HG02571 (cell line): ENCODE data around the gene MMRN1.

Source experiments
- ATAC-seq: cut with Tn5 transposase; IDR thresholded peaks from one replicate; pipeline ENCODE4 v1.9.1; 2021; ENCODE audit warnings: mild to moderate bottlenecking, moderate library complexity; ENCODE audit not compliant: unreplicated experiment

Gene MMRN1

GRCh38 chr4:89894649-89895550 lies at the start of gene MMRN1:
MMRN1 (plus strand) TSS chr4:89894854; CDS start chr4:89894972, 118 bp downstream.
- peak; percentile 63 for ATAC-seq

- ATAC-seq, result no peak
Measured at GRCh38 chr4:89847571-89848325, 46.9 kb upstream of the MMRN1 start.

GRCh38 chr4:89855236-89855635 lies 39.4 kb upstream of the MMRN1 start:
- ATAC-seq, result no peak

DNA sequence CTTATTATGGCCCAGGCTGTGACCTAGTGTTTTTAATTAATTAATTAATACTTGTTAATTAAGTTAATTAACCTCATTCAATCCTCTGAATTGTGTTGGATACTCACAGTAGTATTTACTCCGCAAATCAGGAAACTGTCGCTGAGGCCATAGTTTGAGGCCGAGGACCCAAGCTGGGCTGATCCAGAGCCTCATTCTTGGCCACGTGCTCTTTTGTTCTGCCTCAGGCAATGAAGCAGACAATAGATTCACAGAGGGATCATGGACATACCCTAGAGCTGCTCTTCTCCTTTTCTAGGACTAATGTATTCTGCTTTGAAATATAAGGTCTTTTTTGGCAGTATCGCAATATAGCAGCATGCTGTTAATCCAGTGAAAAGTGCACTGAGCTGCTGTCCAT lies 33.7 kb upstream of the MMRN1 start:
- no peak for ATAC-seq

GRCh38 chr4:89863533-89863932 lies 31.1 kb upstream of the MMRN1 start:
- ATAC-seq, result no peak

DNA sequence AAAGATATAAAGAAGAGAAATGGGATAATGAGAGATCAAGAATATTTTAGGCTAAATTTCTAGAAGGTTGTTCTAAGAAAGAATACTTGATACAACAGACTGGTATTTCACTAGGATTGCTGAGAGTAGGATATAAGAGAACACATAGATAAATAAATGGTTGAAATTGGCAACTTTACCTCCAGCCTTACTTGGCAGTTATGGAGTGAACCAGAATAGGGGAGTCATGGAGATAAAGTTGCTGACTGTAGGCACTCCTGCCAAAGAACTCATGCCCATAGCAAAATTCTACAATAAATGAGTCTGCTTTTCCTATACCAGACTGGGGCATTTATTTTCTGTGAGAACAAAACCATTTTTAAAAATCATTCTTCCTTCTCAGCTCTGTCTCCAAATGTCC lies 26.4 kb upstream of the MMRN1 start:
- ATAC-seq, result no peak

DNA sequence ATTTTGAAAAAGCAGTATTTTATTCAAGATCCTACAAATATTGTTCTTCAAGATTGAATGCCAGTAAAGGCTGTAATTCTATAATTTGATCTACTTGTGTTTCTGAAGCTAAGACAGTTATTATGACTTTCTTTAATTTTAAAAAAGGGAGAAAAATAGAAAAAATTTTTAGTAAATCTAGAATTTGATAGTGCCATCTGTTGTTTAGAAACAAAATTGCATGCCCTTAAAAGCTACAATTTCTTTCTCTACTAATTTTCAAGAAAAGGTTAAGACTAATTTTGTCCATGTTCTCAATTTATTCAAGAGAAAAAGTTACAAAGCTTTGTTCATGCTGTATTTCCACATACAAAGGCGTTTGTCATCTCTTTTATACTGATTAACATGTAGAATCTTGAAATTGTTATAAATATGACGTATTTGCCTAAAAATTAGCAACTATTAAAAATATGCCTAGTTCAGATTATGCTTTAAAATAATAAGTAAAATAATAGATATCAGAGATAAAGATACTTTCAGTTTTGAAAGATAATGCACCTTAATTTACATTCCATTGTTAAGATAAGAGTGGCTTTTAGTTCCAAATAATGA lies 25.6 kb upstream of the MMRN1 start:
- ATAC-seq, result no peak

DNA sequence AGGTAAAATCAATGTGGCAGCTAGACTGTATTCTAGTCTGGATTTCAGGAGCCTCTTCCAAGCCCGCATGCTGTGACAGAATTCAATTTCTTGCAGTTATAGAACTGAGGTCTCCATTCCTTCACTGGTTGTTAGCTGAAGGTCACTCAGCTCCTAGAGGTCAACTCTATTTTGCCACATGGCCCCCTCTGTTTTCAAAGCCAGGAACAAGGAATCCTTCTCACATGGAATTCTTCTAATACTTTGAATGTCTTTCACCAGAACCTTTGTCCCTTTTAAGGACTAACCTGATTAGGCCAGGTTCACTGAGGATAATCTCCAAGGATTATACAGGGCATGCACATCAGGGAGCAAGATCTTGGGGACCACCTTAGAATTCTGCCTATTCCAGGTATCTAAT lies 23.4 kb upstream of the MMRN1 start:
- no peak for ATAC-seq

DNA sequence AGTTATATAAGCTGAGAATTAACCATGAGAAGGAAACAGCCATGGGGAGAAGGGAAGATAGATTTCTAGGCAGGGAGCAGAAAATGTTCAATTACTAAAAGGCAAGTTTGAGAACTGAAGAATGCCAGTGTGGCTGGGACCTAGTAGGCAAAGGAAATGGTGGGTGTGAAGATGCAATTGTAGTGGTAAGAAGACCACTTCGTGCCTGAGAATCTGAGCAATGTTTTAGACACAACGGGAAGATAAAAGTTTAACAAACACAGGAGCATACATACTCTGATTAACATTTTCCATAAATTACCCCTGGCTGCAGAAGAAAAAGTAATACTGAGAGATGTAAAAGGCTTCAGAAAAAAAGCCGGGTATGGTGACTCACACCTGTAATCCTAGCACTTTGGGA lies 18.1 kb upstream of the MMRN1 start:
- ATAC-seq, result no peak

DNA sequence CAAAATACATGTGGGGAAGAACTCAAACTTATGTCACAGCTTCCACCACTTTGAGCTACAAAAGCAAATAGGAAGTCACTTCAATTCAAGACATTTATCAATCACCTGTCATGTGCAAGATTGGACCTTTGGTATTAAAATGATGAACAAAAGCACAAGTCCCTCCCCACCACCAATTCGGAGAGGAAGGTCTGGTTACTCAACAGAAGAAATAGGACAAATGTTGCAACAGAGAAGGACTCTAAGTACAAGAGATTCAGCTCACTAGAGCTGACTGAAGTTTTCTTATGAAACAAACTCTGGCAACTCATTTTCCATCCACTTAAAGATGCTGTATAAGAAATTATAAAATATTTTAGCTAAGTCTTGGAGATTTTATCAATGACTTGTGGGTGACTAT lies 16.0 kb upstream of the MMRN1 start:
- ATAC-seq, result no peak

- ATAC-seq, result no peak
Measured at GRCh38 chr4:89879215-89879614, 15.4 kb upstream of the MMRN1 start.

DNA sequence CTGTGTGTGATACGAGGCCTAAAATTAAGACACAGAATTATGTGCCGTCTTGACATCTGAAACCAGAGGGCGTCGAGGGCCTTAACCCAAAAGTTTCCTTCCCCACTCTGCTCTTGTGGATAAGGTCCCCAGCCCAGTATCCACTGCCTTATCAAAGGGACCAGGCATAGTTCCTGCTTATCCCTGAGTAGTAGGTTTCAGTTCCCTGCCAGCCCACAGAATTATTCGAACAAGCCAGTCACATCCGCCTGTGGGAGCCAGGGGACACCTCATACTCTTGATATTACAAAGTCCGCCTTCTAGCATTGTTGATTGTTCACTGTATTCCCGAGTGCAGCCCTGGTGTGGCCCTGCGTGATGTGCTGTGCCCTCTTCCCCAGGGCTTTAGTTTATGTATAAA lies 5.4 kb upstream of the MMRN1 start:
- no peak for ATAC-seq

DNA sequence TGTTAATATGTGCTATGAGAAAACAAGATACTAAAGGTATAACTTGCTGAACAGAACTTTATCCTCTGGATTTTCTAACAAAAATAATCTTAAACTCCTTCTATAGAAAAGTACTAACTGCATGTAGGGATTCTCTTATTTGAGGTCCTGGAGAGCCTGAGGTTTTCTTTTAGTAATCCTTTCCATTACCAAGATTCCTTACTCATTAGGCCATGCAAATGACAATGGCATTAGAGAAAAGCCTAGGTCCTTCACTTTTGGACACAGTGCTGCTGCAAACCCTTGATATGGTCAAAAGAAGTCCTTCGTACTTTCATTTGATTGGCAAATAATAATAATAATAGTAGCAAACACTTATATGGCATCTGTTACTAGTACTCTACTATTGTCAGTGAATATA lies 3.2 kb downstream of the MMRN1 start:
- no peak for ATAC-seq

DNA sequence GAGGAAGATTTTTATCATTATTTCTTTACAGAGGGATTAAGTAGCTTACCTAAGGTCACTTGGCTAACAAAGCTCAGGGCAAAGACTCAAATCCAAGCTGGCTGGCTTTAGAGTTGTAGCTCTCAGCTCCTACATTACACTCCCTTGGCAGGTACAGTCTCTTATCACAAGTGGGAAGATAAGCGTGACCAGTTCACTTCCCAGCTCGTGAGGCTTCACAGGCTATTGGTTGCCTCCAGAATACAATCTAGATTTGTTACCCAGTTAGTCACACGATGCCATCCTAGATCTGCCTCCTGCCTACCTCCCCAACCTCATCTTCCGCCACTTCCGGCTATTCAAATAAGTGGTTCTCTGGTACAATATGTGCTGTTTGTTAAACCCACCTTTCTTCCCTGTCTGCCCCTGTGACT lies 3.7 kb downstream of the MMRN1 start:
- ATAC-seq, result peak; percentile 62

DNA sequence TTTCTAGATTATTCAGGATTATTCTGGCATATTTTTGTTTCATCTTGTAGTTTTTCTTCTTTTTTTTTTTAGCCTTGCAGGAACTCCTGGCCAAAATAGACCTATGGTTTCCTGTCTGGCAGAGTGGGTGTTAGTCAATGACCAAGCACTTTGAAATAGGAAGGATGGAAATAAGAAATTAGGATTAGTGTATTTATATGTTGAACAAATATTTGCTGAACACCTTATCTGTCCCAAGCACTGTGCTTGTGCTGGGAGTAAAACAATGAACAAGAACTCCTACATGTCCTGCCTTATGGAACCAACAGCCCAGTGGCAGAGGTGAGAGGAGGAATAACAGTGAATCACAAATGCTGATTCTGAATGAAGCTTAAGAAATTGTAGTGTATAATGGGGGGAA lies 4.5 kb downstream of the MMRN1 start:
- no peak for ATAC-seq

DNA sequence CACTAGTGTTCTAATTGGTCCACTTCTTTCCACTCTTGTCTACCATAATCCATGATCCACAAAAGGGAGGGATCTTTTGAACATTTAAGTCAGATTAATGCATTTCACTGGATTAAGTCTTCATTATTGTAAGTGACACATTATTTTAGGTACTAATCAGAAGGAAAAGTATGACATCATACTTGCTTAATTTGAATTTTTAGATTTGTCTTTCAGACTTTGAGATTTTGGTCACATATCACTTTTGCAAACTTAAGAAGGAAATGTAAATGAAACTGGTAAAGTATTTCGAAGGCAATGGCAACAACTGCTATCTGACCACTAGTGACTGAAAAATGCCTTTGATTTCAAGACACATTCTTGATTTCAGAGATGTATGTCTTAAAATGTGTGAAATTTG lies 5.2 kb downstream of the MMRN1 start:
- no peak for ATAC-seq

DNA sequence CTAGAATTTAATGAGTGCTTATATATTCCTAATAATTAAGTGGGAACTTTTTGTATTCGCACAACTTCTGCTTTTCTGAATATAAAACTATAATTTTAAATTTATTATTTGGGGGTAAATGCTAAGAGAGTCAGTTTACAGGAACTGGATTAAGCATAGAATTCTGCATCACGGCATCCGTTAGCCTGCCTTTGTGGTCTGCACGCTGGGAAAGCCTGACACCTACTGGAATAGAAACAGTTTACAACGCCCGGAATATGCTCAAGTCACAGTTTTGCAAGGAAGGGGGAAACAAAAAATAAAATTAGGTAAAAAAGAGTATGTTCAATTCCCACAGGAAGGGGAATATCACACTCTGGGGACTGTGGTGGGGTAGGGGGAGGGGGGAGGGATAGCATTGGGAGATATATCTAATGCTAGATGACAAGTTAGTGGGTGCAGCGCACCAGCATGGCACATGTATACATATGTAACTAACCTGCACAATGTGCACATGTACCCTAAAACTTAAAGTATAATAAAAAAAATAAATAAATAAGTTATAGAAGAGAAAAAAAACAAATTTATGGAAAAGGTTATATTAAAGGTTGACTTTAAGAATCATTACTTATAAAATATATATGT lies 7.3 kb downstream of the MMRN1 start:
- ATAC-seq, result peak; percentile 74

DNA sequence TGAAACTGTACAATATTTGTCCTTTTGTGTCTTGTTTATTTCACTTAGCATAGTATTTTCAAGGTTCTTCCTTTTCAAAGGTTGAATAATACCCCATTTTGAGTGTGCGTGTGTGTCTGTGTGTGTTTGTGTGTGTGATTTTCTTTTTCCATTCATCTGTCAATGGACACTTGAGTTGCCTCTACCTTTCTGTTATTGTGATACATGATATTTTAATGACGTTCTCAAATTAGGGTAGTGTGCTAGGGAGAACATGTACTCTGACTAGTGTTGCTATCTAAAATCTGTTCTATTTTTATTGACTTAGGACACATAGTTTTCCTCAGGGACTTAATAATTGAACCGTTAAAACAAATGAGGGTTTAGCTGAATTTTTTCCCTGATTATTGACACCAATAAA lies 9.9 kb downstream of the MMRN1 start:
- no peak for ATAC-seq

GRCh38 chr4:89906316-89906715 lies 11.7 kb downstream of the MMRN1 start:
- ATAC-seq, result no peak

DNA sequence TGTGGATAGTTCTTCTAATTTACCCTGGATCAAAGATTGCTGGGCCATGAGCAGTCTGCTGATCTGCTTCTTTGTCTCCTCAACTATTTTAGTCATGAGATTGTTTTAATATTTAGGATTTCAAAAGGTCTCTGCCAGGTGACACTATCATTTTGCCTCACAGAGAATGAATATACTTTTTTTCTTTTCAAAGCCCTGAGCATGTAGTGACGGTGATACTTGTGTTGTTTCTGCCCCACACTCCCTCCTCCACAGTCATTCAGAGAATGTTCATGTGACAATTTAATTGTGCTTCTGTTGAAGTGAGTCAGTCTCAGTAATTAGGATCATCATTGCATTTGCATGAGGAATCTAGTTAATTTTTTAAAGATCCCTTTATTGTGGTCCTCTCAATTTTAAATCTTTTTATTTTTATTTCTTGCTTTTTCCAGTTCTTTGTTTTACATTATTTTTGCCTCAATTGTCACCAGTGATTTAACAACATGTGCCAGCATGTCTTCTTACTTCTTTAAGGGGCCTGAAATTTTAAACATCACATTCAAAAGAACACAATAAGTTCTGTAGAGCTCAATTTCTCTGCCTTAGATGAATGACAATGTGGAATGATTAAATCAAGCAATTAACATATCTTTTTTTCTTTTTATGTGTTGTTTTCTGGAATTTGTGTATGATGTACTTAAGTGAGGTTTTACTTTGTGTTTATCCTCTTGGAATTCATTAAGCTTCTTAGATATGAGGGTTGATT lies 12.3 kb downstream of the MMRN1 start:
- no peak for ATAC-seq

DNA sequence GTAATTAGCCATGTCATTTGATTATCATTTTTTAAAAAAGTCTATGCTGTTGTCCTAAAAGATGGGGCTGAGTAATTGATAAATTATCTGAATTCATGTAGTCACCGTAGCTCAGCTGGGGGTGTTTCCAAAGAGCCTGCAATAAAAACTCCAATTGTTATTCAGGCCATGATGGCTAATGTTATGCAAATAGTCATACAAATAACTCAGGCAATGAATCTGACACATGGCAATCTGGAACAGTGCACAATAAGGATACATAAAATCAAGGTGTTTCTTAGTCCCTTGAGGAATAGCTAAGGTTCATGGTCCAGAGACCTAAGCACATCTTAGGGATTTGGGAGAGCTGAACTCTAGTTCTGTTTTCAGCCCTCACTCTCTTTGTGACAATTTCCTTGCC lies 15.2 kb downstream of the MMRN1 start:
- no peak for ATAC-seq
